GM12864 (cell line): Measurements from ENCODE around the gene CHTF18.

Experiments
- DNase-seq: peaks from one replicate; pipeline ENCODE4 v3.0.0-alpha.2; 2011; ENCODE audit warnings: low read depth
- H3K4me3 ChIP-seq: 2 replicates; pipeline ENCODE4 v1.5.1; 2011; ENCODE audit warnings: mild to moderate bottlenecking, low read depth, low read length, control low read depth
- TF ChIP-seq, protein P1 (sequence below): IDR thresholded peaks from 2 replicates; pipeline ENCODE4 v1.5.1; 2011; ENCODE audit warnings: low read depth, mild to moderate bottlenecking, moderate library complexity, low read length, control low read depth, inconsistent platforms; ENCODE audit errors: missing control alignments

Gene CHTF18

GRCh38 chr16:813204-813915, 24.9 kb downstream of the CHTF18 start:
- TF ChIP-seq, protein P1, sequence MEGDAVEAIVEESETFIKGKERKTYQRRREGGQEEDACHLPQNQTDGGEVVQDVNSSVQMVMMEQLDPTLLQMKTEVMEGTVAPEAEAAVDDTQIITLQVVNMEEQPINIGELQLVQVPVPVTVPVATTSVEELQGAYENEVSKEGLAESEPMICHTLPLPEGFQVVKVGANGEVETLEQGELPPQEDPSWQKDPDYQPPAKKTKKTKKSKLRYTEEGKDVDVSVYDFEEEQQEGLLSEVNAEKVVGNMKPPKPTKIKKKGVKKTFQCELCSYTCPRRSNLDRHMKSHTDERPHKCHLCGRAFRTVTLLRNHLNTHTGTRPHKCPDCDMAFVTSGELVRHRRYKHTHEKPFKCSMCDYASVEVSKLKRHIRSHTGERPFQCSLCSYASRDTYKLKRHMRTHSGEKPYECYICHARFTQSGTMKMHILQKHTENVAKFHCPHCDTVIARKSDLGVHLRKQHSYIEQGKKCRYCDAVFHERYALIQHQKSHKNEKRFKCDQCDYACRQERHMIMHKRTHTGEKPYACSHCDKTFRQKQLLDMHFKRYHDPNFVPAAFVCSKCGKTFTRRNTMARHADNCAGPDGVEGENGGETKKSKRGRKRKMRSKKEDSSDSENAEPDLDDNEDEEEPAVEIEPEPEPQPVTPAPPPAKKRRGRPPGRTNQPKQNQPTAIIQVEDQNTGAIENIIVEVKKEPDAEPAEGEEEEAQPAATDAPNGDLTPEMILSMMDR = peak; percentile 59
- H3K4me3 ChIP-seq = no peak overlapping the region
- DNase-seq = no peak

DNA sequence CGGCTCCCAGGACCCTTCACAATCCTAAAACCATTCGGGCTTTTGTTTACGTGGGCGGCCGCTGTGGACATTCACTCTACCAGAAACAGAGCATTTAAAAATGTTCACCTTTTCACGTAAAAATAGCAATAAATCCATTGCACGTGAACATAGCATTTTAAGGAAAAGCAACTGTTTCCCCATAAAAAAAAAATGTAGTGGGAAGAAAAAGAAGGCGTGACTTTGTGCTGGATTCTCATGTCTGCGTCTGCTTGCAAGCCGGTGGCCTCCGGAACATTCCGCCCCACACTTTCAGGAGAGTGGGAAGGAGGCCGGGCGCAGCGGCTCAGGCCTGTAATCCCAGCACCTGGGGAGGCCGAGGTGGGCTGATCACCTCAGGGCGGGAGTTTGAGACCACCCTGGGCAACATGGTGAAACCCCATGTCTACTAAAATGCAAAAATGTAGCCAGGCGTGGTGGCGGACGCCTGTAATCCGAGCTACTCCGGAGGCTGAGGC, 25.5 kb downstream of the CHTF18 start:
- DNase-seq = no peak
- TF ChIP-seq, protein P1 = no peak
- no peak overlapping the region for H3K4me3 ChIP-seq

DNA sequence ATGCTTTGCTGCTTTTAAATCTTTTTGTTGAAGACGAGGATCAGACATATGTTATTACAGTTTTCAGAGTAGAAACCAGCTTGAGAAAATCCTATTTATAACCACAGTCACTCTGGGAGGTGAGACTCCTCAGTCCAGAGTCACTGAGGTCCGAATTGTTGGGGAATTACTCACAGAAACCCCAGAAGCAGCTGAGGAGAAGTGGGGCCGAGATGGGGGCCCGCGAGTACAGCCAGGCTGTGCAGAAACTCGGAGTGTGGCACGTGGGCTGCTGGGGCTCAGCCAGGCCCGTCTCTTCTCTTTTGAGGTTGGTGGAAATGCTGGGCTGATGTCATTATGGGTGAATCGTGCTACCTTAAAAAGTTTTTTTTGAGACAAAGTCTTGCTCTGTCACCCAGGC, 26.6 kb downstream of the CHTF18 start:
- no peak for DNase-seq
- no peak overlapping the region for H3K4me3 ChIP-seq

DNA sequence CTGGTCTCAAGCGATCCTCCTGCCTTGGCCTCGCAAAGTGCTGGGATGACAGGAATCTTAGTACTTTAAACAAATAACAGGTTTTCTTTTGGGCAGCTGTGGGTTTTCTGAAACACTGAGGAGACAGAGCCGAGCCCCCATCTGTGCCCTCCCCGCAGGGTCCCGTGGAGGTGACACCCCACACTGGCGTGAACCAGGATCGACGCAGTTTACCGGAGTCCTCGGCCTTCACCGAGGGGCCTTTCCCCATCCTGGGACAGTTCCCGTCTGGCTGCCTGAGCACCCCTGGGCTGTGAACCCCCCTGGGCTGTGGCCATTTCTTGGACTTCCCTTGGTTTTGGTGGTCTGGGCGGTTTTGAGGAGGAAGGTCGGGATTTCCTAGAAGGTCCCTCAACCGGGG, 27.4 kb downstream of the CHTF18 start:
- no peak for DNase-seq
- H3K4me3 ChIP-seq = no peak overlapping the region
- TF ChIP-seq, protein P1 = no peak

More for the DNA sequence above, 26.6 kb downstream of the CHTF18 start:
- TF ChIP-seq, protein P1 = no peak

DNA sequence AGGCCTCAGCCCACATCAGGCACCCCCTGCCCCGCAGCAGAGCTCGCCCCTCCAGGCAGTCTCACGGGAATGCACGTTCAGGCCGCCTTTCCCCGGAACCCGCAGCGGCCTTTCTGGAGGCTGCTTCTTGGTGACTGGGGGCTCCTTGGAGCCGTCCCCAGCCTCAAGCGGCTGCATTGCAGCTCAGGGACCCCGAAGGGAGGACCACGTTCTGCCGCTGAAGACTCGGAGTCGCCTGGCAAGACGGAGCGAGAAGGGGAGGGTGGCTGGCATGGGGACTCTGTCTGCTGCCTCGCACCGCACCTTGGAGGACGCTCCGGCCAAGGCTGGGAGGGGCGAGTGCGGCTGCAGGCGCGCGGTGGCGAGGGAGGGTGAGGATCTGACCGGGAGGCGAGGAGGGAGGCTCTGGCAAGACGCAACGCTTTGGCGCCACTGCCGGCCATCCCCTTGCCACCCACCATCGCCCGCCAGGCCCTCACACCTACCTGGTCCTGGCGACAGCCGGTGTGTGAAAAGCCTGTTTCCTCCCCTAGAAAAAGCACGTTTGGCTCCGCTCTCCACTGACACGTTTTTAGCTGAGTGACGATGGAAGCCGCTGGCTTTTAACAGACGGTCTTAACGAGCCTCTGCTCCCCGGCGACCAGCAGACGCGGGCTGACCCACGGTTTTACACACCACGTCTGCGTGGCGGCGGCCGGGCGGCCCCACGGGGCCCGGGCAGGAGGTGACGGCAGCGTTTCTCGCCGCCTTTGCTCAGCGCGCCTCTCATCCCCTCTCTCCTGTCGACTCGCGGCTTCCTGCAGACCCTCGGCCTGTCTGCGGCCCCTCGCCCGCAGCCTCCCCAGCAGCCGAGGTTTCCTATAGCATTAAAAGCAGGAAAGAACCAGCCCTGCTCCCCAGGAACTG, 28.8 kb downstream of the CHTF18 start:
- TF ChIP-seq, protein P1 = no peak
- no peak overlapping the region for H3K4me3 ChIP-seq
- DNase-seq = no peak

DNA sequence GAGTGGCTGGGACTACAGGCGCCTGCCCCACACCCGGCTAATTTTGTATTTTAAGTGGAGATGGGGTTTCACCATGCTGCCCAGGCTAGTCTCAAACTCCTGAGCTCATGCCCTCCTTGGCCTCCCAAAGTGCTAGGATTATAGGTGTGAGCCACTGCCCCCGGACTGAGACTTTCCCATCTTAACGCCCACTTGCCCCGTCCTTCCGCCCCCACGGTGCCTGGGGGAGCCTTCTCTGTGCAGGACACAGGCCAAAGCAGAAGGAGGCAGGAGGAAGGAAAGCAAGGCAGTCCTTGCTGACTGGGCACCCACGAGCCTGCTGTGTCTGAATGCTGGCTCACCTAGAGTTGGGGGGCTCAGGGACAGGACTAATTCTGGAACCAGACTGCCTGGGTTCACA, 29.7 kb downstream of the CHTF18 start:
- no peak overlapping the region for H3K4me3 ChIP-seq
- no peak for DNase-seq
- TF ChIP-seq, protein P1 = no peak
